Lung (tissue), 12 donors: ENCODE results near the gene FGF2. TPM values are rescaled to one million over a fixed set of nuclear protein-coding genes. Genes with fewer than 3 reads are reported as not detected.

Experiments used
- ATAC-seq: fragments of 200-7000 bp; cut with Tn5 transposase; one replicate; pipeline ENCODE4 v1.9.1; 2020; ENCODE audit warnings: moderate number of reproducible peaks; ENCODE audit not compliant: insufficient read depth, low FRiP score
- DNase-seq, 3 donors: peaks; one replicate each; pipeline ENCODE4 v3.0.0-alpha.2; 2013 to 2017
- H3K27ac ChIP-seq, 2 donors: one replicate each; pipeline ENCODE4 v1.5.1; 2013; ENCODE audit warnings: mild to moderate bottlenecking in 2 of 2, moderate library complexity in 2 of 2, control low read depth in 1 of 2, inconsistent platforms in 1 of 2, low read depth in 1 of 2, low read length in 1 of 2
- H3K27me3 ChIP-seq, 3 donors: one replicate each; pipeline ENCODE4 v1.5.1; 2013; ENCODE audit warnings: low read length in 2 of 3; ENCODE audit not compliant: control insufficient read depth in 3 of 3, insufficient read depth in 3 of 3
- H3K36me3 ChIP-seq, 4 donors: one replicate each; pipeline ENCODE4 v1.5.1; 2013; ENCODE audit warnings: low read length in 4 of 4, mild to moderate bottlenecking in 1 of 4, moderate library complexity in 1 of 4; ENCODE audit not compliant: control insufficient read depth in 4 of 4, insufficient read depth in 4 of 4
- H3K4me1 ChIP-seq, 5 donors: one replicate each; pipeline ENCODE4 v1.5.1; 2013; ENCODE audit warnings: low read length in 5 of 5, mild to moderate bottlenecking in 2 of 5, moderate library complexity in 1 of 5; ENCODE audit not compliant: control insufficient read depth in 5 of 5, insufficient read depth in 5 of 5
- H3K4me3 ChIP-seq: one replicate; pipeline ENCODE4 v1.5.1; 2013; ENCODE audit warnings: mild to moderate bottlenecking, control low read depth, moderate library complexity
- H3K9ac ChIP-seq, 2 donors: one replicate each; pipeline ENCODE4 v1.5.1; 2013; ENCODE audit warnings: low read length in 2 of 2, control low read depth in 1 of 2; ENCODE audit not compliant: insufficient read depth in 1 of 2
- H3K9me3 ChIP-seq, 4 donors: one replicate each; pipeline ENCODE4 v1.5.1; 2013; ENCODE audit warnings: low read length in 3 of 4, mild to moderate bottlenecking in 1 of 4, moderate library complexity in 1 of 4; ENCODE audit not compliant: control insufficient read depth in 4 of 4, insufficient read depth in 3 of 4
- CTCF ChIP-seq: IDR thresholded peaks from 2 replicates; pipeline ENCODE4 v1.5.1; 2012; ENCODE audit warnings: mild to moderate bottlenecking; ENCODE audit errors: control extremely low read depth, extremely low read depth
- WGBS, 2 donors: extraction: QIAGEN DNeasy Blood & Tissue Kit; methylation state at CpG; one replicate each; pipeline ENCODE4 v1.1.7; 2013; 5-methylcytosine and 5-hydroxymethylcytosine counted together
- polyA plus RNA-seq, 2 donors: library from polyadenylated mRNA; stranded (reverse); fragments of 200-250 nt; gene quantifications; one replicate each; pipeline ENCODE4 v1.2.1, GENCODE V29; 2013
- total RNA-seq, 2 donors: library from RNA; depleted of rRNA in 1 of 2; stranded (reverse); fragments of >200 nt in 1 of 2; gene quantifications; one replicate each; pipeline ENCODE4 v1.2.1, GENCODE V29; 2014 to 2021
- donor health status: control.
- donor health status: control.
- donor health status: Bipolar disorder and iron deficiency.
- donor health status: healthy.
- donor health status: DM: yes; HTN: yes; CAD: no.

The FGF2 gene
- total and polyA plus RNA-seq, 4 donors = 2.4 to 11.6 (median 6.2) TPM

- WGBS, 2 donors = 89 to 95% methylated on average over 7 of the region's 7 CpGs
- ATAC-seq (no peak), DNase-seq (no peak)
- peaks cover 0 to 3% (median under 1%) of the 10 kb centered on the region in 4 donors for H3K36me3 ChIP-seq
- H3K27ac ChIP-seq = no peak overlapping the region
- no peak overlapping the region for H3K9ac ChIP-seq
- H3K4me3 ChIP-seq = no peak overlapping the region
- H3K4me1 ChIP-seq = no peaks in the 10 kb centered on the region
- TF ChIP-seq CTCF = no peak
- H3K9me3 ChIP-seq = no peaks in the 10 kb centered on the region
- H3K27me3 ChIP-seq = no peaks in the 10 kb centered on the region
Measured at GRCh38 chr4:122906859-122907305, 80.3 kb downstream of the FGF2 start.

GRCh38 chr4:122908223-122908622, 81.6 kb downstream of the FGF2 start:
- TF ChIP-seq CTCF = no peak
- Histone ChIP-seq H3K27me3 (no peaks in the 10 kb centered on the region), H3K4me3 (no peak overlapping the region), H3K9ac (no peak overlapping the region), H3K9me3 (no peaks in the 10 kb centered on the region), H3K36me3 (peaks cover 0 to 6% (median 2%) of the 10 kb centered on the region in 4 donors), H3K27ac (no peak overlapping the region), H3K4me1 (no peaks in the 10 kb centered on the region)
- 79 to 80% methylated on average over 1 of the region's 1 CpG for WGBS, 2 donors
- ATAC-seq = no peak
- DNase-seq = no peak

- ATAC-seq = no peak
- 69 to 76% methylated on average over 2 of the region's 2 CpGs for WGBS, 2 donors
- no peaks in the 10 kb centered on the region for H3K27me3 ChIP-seq
Measured at GRCh38 chr4:122909683-122910082, 83.1 kb downstream of the FGF2 start.

More at GRCh38 chr4:122909683-122910082, 83.1 kb downstream of the FGF2 start:
- H3K4me3 ChIP-seq = no peak overlapping the region
- H3K36me3 ChIP-seq = peaks cover 0 to 6% (median 1%) of the 10 kb centered on the region in 4 donors
- no peak overlapping the region for H3K9ac ChIP-seq
- no peak for TF ChIP-seq CTCF
- no peak for DNase-seq
- no peaks in the 10 kb centered on the region for H3K4me1 ChIP-seq
- H3K9me3 ChIP-seq = no peaks in the 10 kb centered on the region
- no peak overlapping the region for H3K27ac ChIP-seq
